Duodenal mucosa (tissue), 2 donors: ENCODE data around the gene ITPRIP.

Experiments
- H3K27ac ChIP-seq: one replicate; pipeline ENCODE4 v1.7.0; 2013; ENCODE audit warnings: low read depth, low read length
- H3K27me3 ChIP-seq, 2 donors: one replicate each; pipeline ENCODE4 v1.7.0; 2013; ENCODE audit warnings: low read length in 2 of 2, control low read depth in 1 of 2; ENCODE audit not compliant: insufficient read depth in 2 of 2, control insufficient read depth in 1 of 2
- H3K36me3 ChIP-seq, 2 donors: one replicate each; pipeline ENCODE4 v1.7.0; 2013; ENCODE audit warnings: low read length in 2 of 2, control low read depth in 1 of 2; ENCODE audit not compliant: insufficient read depth in 2 of 2, control insufficient read depth in 1 of 2
- H3K4me1 ChIP-seq, 2 donors: one replicate each; pipeline ENCODE4 v1.7.0; 2013; ENCODE audit warnings: low read length in 2 of 2, control low read depth in 1 of 2; ENCODE audit not compliant: insufficient read depth in 2 of 2, control insufficient read depth in 1 of 2
- H3K4me3 ChIP-seq, 2 donors: one replicate each; pipeline ENCODE4 v1.7.0; 2013; ENCODE audit warnings: low read length in 2 of 2, low read depth in 1 of 2
- H3K9ac ChIP-seq, 2 donors: one replicate each; pipeline ENCODE4 v1.7.0; 2013; ENCODE audit warnings: low read length in 2 of 2, low read depth in 1 of 2
- H3K9me3 ChIP-seq, 2 donors: one replicate each; pipeline ENCODE4 v1.7.0; 2013; ENCODE audit warnings: low read length in 2 of 2, control low read depth in 1 of 2; ENCODE audit not compliant: control insufficient read depth in 1 of 2

The ITPRIP gene

GRCh38 chr10:104344219-104344618 is 6.0 kb upstream of the ITPRIP start:
- Histone ChIP-seq H3K4me1 (peaks cover 7 to 16% of the 10 kb centered on the region in 2 donors), H3K4me3 (no peak overlapping the region), H3K9me3 (no peaks in the 10 kb centered on the region), H3K36me3 (no peaks in the 10 kb centered on the region), H3K27me3 (no peaks in the 10 kb centered on the region), H3K27ac (no peak overlapping the region), H3K9ac (no peak overlapping the region)

DNA sequence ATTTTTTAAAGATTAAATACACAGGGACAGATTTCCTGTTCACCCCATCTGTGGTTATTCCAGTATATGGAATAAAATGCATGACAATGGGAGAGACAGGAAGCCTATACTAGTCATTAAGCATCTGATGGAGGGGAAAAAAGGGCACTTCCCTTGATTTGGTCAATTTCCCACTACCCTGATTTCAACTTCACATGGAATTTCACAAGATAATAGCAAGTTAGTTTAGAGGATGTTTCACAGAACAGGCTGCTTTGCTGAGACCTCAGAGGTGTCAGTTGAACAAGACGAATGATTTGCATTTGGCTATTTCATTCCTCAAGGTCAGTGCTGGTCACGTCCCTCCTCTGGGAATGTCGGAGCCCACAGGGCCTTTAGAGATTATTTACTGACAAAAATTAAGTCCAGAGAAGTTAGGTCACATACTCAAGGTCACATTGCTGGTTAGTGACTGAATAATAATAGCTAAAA is 4.7 kb upstream of the ITPRIP start:
- Histone ChIP-seq H3K4me1 (peaks cover 7 to 18% of the 10 kb centered on the region in 2 donors), H3K9ac (no peak overlapping the region), H3K27ac (no peak overlapping the region)

DNA sequence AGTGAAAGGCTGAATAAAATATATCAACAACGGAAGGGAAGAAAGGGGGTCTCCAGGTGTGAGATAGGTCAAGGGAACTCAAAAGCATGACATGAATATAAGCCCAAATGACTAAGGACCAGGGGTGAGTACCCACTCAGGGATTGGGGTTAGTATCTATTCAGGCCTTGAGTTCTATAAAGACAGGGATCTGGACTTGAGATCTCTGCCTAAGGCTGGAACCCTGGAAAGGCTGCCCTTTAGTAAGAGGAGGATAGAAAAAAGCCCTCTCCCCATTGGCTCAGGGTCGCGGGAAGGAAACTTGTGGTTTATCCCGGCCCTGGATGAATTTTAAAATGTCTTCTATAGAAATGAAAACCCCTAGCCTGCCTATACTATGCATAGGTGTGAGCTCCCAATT is 2.4 kb upstream of the ITPRIP start:
- H3K4me1 ChIP-seq: peaks cover 14 to 34% of the 10 kb centered on the region in 2 donors
- H3K9ac ChIP-seq: no peak overlapping the region
- no peak overlapping the region for H3K4me3 ChIP-seq
- H3K27me3 ChIP-seq: no peaks in the 10 kb centered on the region
- no peak overlapping the region for H3K27ac ChIP-seq
- no peaks in the 10 kb centered on the region for H3K36me3 ChIP-seq
- no peaks in the 10 kb centered on the region for H3K9me3 ChIP-seq

More for the DNA sequence above, 4.7 kb upstream of the ITPRIP start:
- Histone ChIP-seq H3K9me3 (no peaks in the 10 kb centered on the region), H3K36me3 (no peaks in the 10 kb centered on the region), H3K4me3 (no peak overlapping the region), H3K27me3 (no peaks in the 10 kb centered on the region)

- H3K9me3 ChIP-seq: no peaks in the 10 kb centered on the region
- no peak overlapping the region for H3K9ac ChIP-seq
- no peaks in the 10 kb centered on the region for H3K27me3 ChIP-seq
- H3K4me1 ChIP-seq: peaks cover 18 to 34% of the 10 kb centered on the region in 2 donors
- no peaks in the 10 kb centered on the region for H3K36me3 ChIP-seq
- H3K4me3 ChIP-seq: peak overlapping the region in 1 of 2 donors; percentile 95
- no peak overlapping the region for H3K27ac ChIP-seq
Observed at GRCh38 chr10:104340111-104340526, 1.9 kb upstream of the ITPRIP start.

DNA sequence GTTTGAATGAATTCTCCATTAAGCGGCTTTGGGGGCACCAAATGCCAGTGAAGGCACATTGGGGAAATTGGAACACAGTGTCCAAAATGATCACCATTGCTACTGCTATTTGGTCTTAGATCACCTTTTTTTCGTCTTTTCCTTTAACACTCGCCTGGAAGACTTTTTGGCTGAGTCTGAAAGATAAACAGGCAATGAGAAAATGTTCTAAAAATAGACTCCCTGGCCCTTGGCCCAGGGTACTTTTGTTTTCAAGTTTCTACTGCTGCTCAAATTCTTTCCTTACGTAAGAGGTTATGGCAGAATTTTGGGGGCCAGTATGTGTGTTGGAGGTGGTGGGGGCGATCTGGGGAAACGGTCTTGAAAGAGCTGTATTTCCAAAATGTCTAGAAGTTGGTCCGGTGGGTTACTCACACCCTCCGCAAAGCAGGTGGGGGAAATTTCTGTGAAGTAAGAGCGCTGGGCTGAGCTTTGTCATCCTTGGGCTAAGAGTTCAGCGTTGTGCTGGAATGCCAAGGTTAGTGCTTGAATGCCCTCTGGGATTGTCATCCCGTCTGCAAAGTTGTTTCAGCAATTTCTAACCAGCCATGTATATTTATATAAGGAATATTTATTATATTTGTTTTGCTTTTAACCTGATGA is 1.3 kb upstream of the ITPRIP start:
- Histone ChIP-seq H3K4me1 (peaks cover 20 to 34% of the 10 kb centered on the region in 2 donors), H3K9me3 (no peaks in the 10 kb centered on the region), H3K27me3 (no peaks in the 10 kb centered on the region), H3K36me3 (no peaks in the 10 kb centered on the region), H3K27ac (peak overlapping the region; percentile 80), H3K4me3 (peak overlapping the region; percentile 83 to 95), H3K9ac (peak overlapping the region; percentile 73 to 79)

DNA sequence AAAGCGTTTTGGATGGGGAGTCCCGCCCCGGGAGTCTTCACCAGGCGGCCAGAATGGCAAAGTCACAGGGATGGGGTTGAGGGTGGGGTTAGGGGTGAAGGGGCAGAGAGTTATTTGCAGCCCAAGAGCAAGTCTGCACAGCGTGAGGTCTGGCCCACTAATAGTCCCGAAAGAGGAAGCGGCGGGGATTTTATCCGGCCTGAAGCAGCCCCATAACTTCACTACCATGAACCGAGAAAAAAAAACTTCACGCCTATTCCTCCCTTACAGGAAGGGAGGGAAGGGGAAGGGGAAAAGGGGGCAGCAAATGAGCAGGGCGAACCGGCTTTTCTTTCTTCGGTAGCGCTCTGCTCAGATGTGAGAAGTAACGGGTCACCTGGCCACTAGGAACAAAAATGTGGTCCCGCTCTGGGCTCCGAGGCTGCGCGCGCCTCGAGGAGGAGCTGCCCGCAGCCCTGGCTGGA is 712 bp downstream of the ITPRIP start:
- H3K9me3 ChIP-seq: no peaks in the 10 kb centered on the region
- H3K36me3 ChIP-seq: no peaks in the 10 kb centered on the region
- peak overlapping the region; percentile 83 to 95 for H3K4me3 ChIP-seq
- H3K9ac ChIP-seq: peak overlapping the region; percentile 73 to 79
- peaks cover 23 to 43% of the 10 kb centered on the region in 2 donors for H3K4me1 ChIP-seq
- peak overlapping the region; percentile 84 for H3K27ac ChIP-seq
- H3K27me3 ChIP-seq: no peaks in the 10 kb centered on the region

DNA sequence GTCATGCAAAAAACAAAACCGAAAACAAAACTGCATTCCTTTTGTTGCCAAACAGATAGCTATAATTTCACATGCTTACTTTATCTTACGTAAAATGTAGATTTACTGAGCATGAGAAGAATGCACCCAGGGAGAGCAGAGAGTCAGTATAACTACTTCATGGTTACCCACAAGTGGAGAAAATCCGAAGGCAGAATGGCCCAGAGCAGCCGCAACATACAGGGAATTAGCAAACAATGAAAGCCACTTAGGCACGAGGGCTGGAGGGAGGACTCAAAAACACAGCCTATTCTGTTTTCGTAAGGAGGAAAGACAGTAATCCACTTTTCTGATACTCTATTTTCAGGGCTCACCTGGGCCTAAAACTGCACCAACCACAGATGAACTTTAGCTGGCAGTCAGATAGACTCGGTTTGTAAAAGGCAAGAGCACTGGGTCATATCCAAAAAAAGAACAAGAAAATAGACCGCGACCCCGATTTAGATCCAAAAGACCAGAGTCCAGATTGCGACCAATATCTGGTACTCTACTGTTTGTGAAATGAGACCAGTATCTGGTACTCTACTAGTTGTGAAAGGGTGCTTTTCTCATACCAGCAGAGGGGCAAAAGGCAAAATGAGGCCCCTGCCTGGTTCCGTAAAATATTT is 1.3 kb downstream of the ITPRIP start:
- Histone ChIP-seq H3K9ac (peak overlapping the region; percentile 73 to 79), H3K4me3 (peak overlapping the region; percentile 83 to 95), H3K27me3 (no peaks in the 10 kb centered on the region), H3K36me3 (no peaks in the 10 kb centered on the region), H3K9me3 (no peaks in the 10 kb centered on the region), H3K27ac (peak overlapping the region; percentile 24), H3K4me1 (peaks cover 29 to 50% of the 10 kb centered on the region in 2 donors)

GRCh38 chr10:104334965-104335650 is 3.2 kb downstream of the ITPRIP start:
- peaks cover 42 to 62% of the 10 kb centered on the region in 2 donors for H3K4me1 ChIP-seq
- H3K9ac ChIP-seq: no peak overlapping the region
- H3K4me3 ChIP-seq: no peak overlapping the region
- H3K27ac ChIP-seq: no peak overlapping the region
- no peaks in the 10 kb centered on the region for H3K36me3 ChIP-seq
- H3K9me3 ChIP-seq: no peaks in the 10 kb centered on the region
- H3K27me3 ChIP-seq: no peaks in the 10 kb centered on the region

- H3K9ac ChIP-seq: no peak overlapping the region
- H3K4me3 ChIP-seq: no peak overlapping the region
- no peak overlapping the region for H3K27ac ChIP-seq
- no peaks in the 10 kb centered on the region for H3K9me3 ChIP-seq
- H3K27me3 ChIP-seq: no peaks in the 10 kb centered on the region
- H3K36me3 ChIP-seq: no peaks in the 10 kb centered on the region
- H3K4me1 ChIP-seq: peaks cover 46 to 62% of the 10 kb centered on the region in 2 donors
Observed at GRCh38 chr10:104334561-104334960, 3.7 kb downstream of the ITPRIP start.
